GM19239 (cell line): ENCODE data around the gene KRT33B.
"Not testable (repeated sequence)": the region's sequence is repeated elsewhere in the genome, so short reads cannot be mapped to it uniquely, and the experiment has no call there.

Experiments
- DNase-seq: peaks from one replicate; pipeline ENCODE4 v3.0.0; 2011; ENCODE audit warnings: low spot score; ENCODE audit not compliant: insufficient read length
- FAIRE-seq: peaks from 2 replicates; lab custom pipeline; 2011; peaks lifted over from hg19 to GRCh38; lab: Jason Lieb, UNC

Gene KRT33B

GRCh38 chr17:41369713-41370112, at the start of gene KRT33B:
TSS of gene KRT33B (minus strand) at chr17:41369813. CDS start at chr17:41369750, 63 bp downstream.
- DNase-seq, result no peak
- no peak for FAIRE-seq

DNA sequence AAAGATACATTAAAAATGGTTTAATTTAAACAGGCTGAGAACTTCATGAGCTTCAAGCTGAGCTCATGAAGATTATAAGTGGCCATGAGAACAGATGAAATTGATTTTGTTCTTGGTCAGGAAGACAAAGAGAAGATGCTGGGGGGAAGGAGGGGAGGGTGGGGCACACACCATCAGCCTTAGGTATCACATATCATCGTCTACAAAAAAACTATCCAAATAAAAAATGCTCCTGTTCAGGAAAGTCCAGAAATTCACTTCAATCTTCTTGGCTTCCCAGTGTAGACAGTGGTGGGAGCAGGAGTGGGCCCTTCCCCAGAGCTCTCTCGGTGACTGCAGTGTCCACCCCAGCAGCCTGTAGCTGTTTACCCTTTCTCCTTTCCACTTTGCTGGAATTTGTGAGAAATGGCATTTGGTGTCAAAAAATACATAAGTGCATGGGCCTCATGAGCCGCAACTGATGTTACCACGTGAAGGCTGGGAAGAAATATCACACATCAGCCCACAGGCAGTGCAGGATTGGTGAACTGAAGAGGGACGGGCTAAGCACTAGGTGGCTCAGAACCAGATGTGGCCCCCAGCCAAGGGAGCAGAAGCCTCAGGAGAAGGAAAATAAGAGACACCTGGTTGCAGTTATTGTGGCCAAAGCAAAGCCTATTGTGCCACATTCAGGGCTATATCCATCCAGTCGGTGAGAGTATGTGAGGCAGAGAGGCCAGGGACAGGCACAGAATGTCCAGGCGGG, 48.7 kb upstream of the KRT33B start:
- FAIRE-seq (no peak), DNase-seq (no peak)

DNA sequence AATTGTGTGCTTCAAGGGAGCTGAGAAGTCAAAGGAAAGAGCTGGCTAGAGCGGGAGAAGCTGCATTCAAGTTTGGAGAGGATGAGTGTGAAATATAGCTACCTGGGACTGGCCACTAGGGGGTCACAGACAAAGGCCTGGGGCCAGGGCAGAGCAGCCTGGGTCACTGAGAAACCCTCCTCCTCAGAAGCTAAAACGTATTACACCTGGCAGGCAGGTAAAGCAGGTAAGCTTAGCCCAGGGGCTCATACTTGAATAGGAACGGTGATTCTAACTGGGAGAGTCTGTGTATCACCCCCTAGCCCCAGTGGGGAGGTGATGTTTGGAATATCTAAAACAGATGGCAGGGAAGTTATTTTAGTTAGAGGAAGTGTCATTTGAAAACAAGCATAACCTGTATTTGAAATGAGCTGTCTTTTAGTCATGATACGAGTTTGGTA, 48.0 kb upstream of the KRT33B start:
- FAIRE-seq (no peak), DNase-seq (peak; percentile 26)

DNA sequence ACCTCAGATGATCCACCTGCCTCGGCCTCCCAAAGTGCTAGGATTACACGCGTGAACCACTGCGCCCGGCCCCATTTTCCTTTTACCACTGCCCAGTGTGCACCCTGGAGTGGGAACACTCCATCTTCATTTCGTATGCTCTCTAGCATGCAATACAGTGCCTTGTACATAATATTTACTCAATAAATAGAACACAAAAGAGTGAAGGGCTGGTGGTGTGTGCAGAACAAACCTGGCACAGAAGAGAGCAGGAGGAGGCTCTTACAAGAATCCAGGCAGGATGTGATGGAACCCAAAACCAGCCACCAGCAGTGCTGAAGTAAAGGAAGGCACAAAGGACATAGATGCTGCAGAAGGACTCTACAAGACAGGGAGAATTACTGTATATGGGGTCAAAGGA, 47.5 kb upstream of the KRT33B start:
- FAIRE-seq (no peak), DNase-seq (no peak)

- DNase-seq, result no peak
Measured at GRCh38 chr17:41416479-41416878, 46.9 kb upstream of the KRT33B start.

GRCh38 chr17:41415833-41416335, 46.3 kb upstream of the KRT33B start:
- DNase-seq, result no peak
- FAIRE-seq, result no peak

More at GRCh38 chr17:41416479-41416878, 46.9 kb upstream of the KRT33B start:
- FAIRE-seq, result no peak

- DNase-seq (no peak), FAIRE-seq (no peak)
Measured at GRCh38 chr17:41415411-41415810, 45.8 kb upstream of the KRT33B start.

DNA sequence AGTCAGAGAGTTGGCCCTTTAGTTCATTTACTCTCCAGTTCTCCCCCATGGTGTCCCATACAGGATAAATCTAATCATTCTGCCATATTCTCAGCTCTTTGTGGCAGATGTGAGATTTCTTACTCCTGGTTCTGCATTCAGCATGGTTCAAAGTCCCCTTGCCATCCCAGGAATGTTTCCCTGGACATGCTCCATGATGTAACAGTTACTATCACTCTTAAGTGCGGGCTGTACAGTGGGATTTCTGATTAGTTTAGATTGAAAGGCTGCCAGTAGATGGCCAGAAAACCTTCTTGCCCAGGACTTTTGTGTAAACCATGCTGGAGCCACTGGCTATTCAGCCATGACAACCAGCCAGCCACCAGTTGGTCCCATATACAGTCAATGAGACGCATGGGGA, 44.4 kb upstream of the KRT33B start:
- FAIRE-seq, result no peak
- DNase-seq, result no peak

- FAIRE-seq (no peak), DNase-seq (no peak)
Measured at GRCh38 chr17:41413353-41413957, 43.8 kb upstream of the KRT33B start.

DNA sequence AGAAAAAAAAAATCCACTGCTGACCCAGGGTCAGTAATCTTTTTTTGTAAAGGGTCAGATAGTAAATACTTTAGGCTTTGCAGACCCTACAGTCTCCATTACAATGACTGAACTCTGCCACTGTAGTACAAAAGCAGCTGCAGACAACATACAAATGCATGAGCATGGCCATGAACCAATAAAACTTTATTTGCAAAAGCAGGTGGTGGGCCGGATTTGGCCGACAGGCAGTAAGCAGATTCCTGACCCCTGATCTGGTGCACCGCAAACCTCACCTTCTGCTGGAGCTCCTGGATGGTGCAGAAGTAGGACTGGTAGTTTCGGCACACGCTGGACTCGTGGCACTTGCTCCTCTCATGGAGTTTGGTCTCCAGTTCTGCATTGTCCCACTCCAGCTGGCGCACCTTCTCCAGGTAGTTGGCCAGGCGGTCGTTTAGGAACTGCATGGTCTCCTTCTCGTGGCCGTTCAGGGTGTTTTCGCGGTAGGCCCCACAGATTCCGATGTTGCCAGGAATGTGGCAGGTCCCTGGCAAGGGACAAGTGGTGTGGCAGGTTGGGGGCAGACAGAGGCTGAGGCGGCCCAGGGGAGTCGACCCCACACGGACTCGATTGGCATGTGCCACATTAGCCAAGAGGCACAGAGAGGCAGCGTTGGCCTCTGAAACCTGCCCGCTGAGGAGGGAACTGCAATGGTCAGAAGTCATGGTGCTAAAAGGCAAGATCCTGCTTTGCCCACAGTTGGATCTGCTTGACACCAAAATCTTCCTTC, 41.6 kb upstream of the KRT33B start:
- no peak for FAIRE-seq
- no peak for DNase-seq

GRCh38 chr17:41407226-41407625, 37.6 kb upstream of the KRT33B start:
- DNase-seq, result no peak
- FAIRE-seq, result no peak

DNA sequence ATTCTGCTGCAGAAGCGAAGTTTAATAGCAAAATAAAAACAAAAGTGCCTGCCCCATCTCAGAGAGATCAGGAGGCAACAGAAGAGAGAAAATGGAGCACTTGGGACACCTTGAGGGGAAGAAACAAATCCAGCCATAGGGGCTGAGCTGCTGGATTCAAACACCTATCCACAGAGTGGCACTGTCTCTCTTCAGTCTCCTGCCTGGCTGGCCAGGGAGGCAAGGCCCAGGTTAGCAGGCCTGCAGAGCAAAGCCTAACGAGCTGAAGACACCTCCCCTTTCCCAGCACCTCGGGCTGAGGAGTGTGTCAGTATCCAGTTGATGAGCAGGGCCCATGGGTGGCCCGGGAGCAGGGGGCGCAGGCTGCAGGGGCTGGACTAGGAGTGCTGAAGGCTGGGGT, 36.6 kb upstream of the KRT33B start:
- DNase-seq, result no peak
- no peak for FAIRE-seq

- FAIRE-seq, result no peak
Measured at GRCh38 chr17:41404024-41404671, 34.5 kb upstream of the KRT33B start.

DNA sequence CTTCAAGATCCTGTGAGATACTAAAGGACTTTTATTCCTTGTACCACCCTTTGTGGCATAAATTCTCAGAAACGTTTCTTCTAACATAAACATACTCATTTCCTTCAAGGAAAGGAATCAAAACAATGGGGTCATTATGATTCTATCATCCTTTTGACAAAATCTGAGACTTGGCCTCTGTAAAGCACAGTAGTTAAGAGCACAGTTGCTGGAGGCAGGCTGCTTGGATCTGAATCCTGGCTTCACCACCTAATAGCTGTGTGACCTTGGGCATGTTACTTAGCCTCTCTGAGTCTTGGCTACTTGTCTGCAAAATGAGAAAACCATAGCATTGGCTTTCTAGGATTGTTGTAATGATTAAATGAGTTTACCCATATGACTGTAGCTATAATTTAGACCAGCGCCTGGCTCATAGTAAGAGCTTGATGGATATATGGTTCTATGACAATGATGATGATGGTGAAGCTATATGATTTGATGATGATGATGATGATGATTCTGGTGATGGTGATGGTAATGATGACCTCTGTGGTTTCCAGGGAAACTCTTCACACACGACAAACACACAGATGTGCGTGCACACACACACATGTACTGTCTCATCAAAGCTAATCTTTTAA, 33.9 kb upstream of the KRT33B start:
- no peak for FAIRE-seq
- no peak for DNase-seq

More at GRCh38 chr17:41404024-41404671, 34.5 kb upstream of the KRT33B start:
- DNase-seq, result no peak

DNA sequence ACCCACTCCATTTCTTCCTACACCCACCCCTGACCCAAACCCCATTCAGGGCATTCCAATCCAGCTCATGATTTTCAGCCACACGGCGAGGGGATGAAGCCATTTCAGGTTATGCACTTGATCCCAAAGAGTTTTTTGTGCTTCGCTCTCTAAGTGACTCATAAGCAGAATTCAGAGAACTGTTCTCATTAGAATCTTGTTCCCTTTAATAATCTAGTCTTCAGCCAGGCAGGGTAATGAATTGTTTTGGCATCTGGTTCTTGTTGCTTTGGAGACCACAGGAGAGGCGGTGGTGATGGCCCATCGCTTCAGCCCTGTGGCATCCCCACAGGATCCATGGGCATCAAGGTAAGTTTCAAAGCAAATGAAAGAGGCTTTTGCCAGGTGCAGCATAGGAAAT, 32.5 kb upstream of the KRT33B start:
- no peak for FAIRE-seq
- DNase-seq, result no peak

DNA sequence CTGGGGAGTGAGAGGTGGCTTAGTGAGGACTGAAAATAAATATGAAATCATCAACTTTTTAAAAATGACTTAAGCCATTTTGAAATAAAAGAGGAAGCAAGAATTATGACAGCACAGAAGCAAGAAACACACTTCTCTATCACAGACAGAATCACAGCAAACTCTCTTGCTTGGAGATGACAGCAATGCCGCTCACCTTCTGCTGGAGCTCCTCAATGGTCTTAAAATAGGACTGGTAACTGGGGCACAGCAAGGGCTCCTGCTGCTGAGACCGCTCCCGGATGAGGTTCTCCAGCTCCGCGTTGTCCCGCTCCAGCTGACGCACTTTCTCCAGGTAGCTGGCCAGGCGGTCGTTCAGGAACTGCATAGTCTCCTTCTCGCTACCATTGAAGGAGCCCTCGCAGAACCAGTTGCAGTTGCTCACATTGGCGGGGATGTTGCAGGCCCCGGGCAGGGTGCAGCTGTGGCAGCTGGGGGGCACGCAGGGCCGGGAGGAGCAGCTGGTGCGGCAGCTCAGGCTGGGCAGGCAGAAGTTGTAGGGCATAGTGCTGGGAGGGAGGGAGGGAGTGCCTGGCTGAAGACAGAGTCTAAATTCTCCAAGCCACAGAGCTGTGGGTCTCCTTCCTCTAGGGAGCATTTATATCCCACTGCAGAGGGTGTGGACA, 27.5 kb upstream of the KRT33B start, which contains the start of gene KRT31:
KRT31 (minus strand) TSS at position 613 of the 665 bp plus-strand sequence; CDS start at position 544, 69 bp downstream.
- no peak for FAIRE-seq
- no peak for DNase-seq

- FAIRE-seq, result no peak
Measured at GRCh38 chr17:41396340-41396739, 26.7 kb upstream of the KRT33B start.

DNA sequence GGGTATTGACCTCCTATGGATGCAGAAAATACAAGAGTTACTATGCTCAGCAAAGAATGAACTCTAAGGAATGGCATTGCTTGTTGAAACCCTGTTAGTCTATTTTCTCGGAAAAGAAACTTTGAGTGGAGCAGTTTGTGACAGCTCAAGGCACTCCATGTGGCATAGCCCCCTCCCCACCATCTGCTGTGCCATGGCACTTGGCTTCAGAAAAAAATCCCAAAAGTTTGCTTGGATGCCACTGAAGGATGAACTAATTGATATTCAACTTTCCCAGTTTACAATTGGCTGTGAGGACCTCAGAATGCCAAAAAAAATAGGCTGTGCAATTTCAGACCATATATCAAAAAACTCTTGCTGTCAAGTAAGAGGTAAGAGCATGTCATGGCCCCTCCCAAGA, 26.0 kb upstream of the KRT33B start:
- DNase-seq (no peak), FAIRE-seq (no peak)

More at GRCh38 chr17:41396340-41396739, 26.7 kb upstream of the KRT33B start:
- DNase-seq, result no peak

DNA sequence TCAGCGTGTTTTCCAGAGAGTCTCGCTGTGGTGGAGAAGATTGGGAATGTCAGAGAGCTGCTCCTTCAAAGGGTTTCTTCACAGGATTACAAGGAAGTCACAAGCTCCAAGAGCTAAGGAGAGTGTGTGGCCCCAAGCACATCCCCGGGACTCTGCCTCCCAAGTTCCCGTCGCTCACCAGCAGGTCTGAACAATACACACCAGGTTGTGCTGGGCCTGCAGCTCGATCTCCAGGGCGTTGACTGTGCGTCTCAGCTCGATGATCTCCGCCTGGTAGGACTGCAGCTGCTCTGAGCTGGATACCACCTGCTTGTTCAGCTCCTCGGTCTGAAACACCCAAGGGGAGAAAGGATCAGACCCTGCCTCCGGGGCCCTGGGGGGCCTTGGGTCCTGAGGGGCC, 25.4 kb upstream of the KRT33B start:
- FAIRE-seq, DNase-seq: not testable (repeated sequence)
